Brain microvascular endothelial cell (primary cell): ENCODE measurements around the gene SRP9.
"Not testable (repeated sequence)": the region's sequence is repeated elsewhere in the genome, so short reads cannot be mapped to it uniquely, and the experiment has no call there.

Source experiments
- DNase-seq: peaks from one replicate; pipeline ENCODE4 v3.0.0-alpha.2; 2020
- H3K27ac ChIP-seq: fragments of 250-450 bp; sonication (Bioruptor Pico); 2 replicates; pipeline ENCODE4 v1.5.1; 2020; ENCODE audit warnings: mild to moderate bottlenecking, moderate library complexity
- H3K27me3 ChIP-seq: fragments of 250-450 bp; sonication (Bioruptor Pico); replicated peaks from 2 replicates; pipeline ENCODE4 v1.5.1; 2020; ENCODE audit warnings: mild to moderate bottlenecking
- H3K36me3 ChIP-seq: fragments of 250-450 bp; sonication (Bioruptor Pico); replicated peaks from 2 replicates; pipeline ENCODE4 v1.5.1; 2020; ENCODE audit warnings: mild to moderate bottlenecking
- H3K4me3 ChIP-seq: 2 replicates; pipeline ENCODE4 v1.5.1; 2011; ENCODE audit warnings: low read depth, mild to moderate bottlenecking, control low read depth, low read length, moderate library complexity
- in situ Hi-C: cut with HindIII; loops from 2 replicates; pipeline ENCODE4 v1.10.0; 2017; ENCODE audit warnings: low sequenced_read_pairs, low pct_ligation_motif_present
- TF ChIP-seq, protein P1 (sequence below): IDR thresholded peaks from 2 replicates; pipeline ENCODE4 v1.5.1; 2011; ENCODE audit warnings: low read depth, mild to moderate bottlenecking, moderate library complexity, low read length, control low read depth, inconsistent platforms; ENCODE audit errors: missing control alignments

Gene SRP9

GRCh38 chr1:225806249-225806648 is 28.6 kb downstream of the SRP9 start:
- no peak overlapping the region for H3K4me3 ChIP-seq
- in situ Hi-C loops = loop anchor here (25.0 kb wide), 1 partner anchor 181 kb away; the partner anchor contains the start of gene SDE2
- TF ChIP-seq, protein P1, sequence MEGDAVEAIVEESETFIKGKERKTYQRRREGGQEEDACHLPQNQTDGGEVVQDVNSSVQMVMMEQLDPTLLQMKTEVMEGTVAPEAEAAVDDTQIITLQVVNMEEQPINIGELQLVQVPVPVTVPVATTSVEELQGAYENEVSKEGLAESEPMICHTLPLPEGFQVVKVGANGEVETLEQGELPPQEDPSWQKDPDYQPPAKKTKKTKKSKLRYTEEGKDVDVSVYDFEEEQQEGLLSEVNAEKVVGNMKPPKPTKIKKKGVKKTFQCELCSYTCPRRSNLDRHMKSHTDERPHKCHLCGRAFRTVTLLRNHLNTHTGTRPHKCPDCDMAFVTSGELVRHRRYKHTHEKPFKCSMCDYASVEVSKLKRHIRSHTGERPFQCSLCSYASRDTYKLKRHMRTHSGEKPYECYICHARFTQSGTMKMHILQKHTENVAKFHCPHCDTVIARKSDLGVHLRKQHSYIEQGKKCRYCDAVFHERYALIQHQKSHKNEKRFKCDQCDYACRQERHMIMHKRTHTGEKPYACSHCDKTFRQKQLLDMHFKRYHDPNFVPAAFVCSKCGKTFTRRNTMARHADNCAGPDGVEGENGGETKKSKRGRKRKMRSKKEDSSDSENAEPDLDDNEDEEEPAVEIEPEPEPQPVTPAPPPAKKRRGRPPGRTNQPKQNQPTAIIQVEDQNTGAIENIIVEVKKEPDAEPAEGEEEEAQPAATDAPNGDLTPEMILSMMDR = no peak

DNA sequence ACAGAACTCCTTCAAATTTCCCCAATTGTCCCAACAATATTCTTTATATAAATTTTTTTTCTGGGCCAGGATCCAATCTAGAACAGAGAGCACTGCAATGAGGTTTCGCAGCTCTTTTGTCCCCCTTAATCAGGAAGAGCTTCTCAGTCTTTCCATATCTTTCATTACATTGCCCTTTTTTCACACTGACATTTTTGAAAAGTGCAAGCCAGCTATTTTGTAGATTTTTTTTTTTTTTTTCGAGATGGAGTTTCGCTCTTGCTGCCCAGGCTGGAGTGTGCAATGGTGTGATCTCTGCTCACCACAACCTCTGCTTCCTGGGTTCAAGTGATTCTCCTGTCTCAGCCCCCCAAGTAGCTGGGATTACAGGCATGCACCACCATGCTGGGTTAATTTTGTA is 29.1 kb downstream of the SRP9 start:
- in situ Hi-C loops = loop anchor here (25.0 kb wide), 1 partner anchor 181 kb away; the partner anchor contains the start of gene SDE2
- H3K4me3 ChIP-seq, H3K36me3 ChIP-seq, DNase-seq, H3K27ac ChIP-seq, H3K27me3 ChIP-seq: not testable (repeated sequence)

More at GRCh38 chr1:225806249-225806648, 28.6 kb downstream of the SRP9 start:
- no peak for DNase-seq
- H3K27ac ChIP-seq = no peak overlapping the region
- H3K36me3 ChIP-seq = no peaks in the 10 kb centered on the region
- H3K27me3 ChIP-seq = no peaks in the 10 kb centered on the region

DNA sequence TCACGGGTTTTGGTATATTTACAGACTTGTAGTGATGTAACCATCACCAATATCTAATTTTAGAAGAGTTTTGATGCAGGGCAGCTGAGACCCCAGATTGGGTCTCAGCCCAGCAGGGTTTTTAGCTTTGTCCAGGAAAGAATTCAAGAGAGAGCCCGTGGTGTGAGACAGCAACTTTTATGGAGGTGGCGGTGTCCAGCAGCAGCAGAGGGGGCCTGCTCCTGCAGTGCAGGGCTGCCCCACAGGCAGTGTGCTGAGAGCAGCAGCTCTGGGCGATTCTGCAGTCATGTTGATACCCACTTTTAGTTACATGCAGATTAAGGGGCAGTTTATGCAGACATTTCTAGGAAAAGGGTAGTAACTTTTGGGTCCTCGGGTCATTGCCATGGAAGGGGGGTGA is 30.5 kb downstream of the SRP9 start:
- in situ Hi-C loops = loop anchor here (25.0 kb wide), 1 partner anchor 179 kb away; the partner anchor contains the start of gene SDE2
- H3K27ac ChIP-seq = no peak overlapping the region
- TF ChIP-seq, protein P1 = no peak

GRCh38 chr1:225809842-225810578 is 32.4 kb downstream of the SRP9 start, which contains the start of gene EPHX1:
Gene EPHX1 (plus strand): TSS chr1:225810124. CDS start chr1:225828730, 18,606 bp downstream.
- H3K27ac ChIP-seq = peak within 1 kb of the TSS; percentile 4
- no peaks in the 10 kb centered on the region for H3K27me3 ChIP-seq
- peak within 1 kb of the TSS; percentile 69 for H3K4me3 ChIP-seq
- no peaks in the 10 kb centered on the region for H3K36me3 ChIP-seq
- in situ Hi-C loops = loop anchor here (25.0 kb wide), 1 partner anchor 177 kb away; the partner anchor contains the start of gene SDE2
- TF ChIP-seq, protein P1 = peak; percentile 58
- DNase-seq = peak; percentile 85

More for the DNA sequence above, 30.5 kb downstream of the SRP9 start:
- Histone ChIP-seq H3K27me3 (no peaks in the 10 kb centered on the region), H3K4me3 (no peak overlapping the region), H3K36me3 (no peaks in the 10 kb centered on the region)
- no peak for DNase-seq

- not testable (repeated sequence) for DNase-seq, H3K36me3 ChIP-seq, H3K27me3 ChIP-seq, H3K27ac ChIP-seq
- H3K4me3 ChIP-seq = peak overlapping the region; percentile 69
- in situ Hi-C loops = loop anchor here (25.0 kb wide), 1 partner anchor 176 kb away; the partner anchor contains the start of gene SDE2
Measured at GRCh38 chr1:225810579-225811538, 33.2 kb downstream of the SRP9 start.

DNA sequence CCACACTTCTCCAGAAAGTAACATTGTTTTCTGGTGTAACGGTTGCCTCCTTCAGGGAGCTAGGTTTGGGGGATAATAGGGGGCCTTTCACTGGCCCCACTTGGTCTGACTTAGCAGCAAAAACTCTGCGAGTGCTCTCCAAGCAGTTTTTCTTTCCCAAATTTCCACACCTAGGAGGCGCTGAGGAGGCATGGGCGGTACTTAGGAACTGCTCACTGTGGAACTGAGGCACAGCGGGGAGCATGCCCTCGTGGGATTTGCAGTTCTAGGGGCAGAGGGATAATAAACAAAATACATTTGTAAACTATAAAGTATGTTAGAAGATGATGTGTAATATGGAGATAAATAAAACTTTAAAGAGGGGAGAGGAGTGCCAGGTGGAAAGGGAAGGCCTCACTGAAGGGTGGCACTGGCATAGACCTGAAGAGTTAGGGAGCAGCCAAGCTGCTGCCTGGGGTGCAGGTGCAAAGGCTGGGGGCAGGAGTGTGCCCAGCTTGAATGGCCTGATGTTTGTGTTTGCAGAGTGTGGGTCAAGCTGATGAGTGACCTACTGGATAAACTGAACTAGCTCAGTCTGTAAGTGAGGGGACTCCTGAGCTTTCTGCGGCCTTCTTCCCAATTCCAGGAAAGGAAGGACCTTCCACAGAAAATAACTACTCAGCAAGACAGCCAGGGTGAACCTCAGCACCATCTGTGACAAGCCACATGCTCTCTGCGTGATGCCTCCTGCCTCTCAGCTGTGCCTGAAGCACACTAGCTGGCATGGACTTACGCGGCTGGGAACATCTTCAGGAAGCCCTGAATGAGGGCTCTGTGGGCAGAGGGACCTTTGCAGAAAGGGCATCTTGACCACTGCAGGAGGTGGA is 34.2 kb downstream of the SRP9 start:
- TF ChIP-seq, protein P1 = peak; percentile 66
- Histone ChIP-seq H3K27ac (no peak overlapping the region), H3K27me3 (no peaks in the 10 kb centered on the region), H3K4me3 (no peak overlapping the region), H3K36me3 (no peaks in the 10 kb centered on the region)
- in situ Hi-C loops = loop anchor here (25.0 kb wide), 1 partner anchor 175 kb away; the partner anchor contains the start of gene SDE2
- no peak for DNase-seq
